H1 (cell line): ENCODE results near the gene CLUH. TPM values are rescaled to one million over a fixed set of nuclear protein-coding genes. Genes with fewer than 3 reads are reported as not detected.

Source experiments
- SIN3A ChIP-seq, 2 experiments: IDR thresholded peaks in 1 of 2; conservative IDR thresholded peaks in 1 of 2; 2 replicates each; pipeline ENCODE4 v1.6.1; 2011 to 2012; ENCODE audit warnings: low read length in 2 of 2, improper control_type of control experiment in 1 of 2, low read depth in 1 of 2, mild to moderate bottlenecking in 1 of 2
- polyA plus RNA-seq, 7 experiments: library from polyadenylated mRNA; depleted of rRNA in 3 of 7; stranded (reverse) in 5 of 7; unstranded in 2 of 7; fragments of >200 nt in 5 of 7; fragments of 200-250 nt in 2 of 7; gene quantifications; 1 replicate in 5 of 7; 2 replicates in 1 of 7; 4 replicates in 1 of 7; pipeline versions ENCODE4 v1.2.1 to v1.2.3, GENCODE V29; 2011 to 2013; ENCODE audit warnings: missing spikeins in 2 of 7, mixed read lengths in 2 of 7
- total RNA-seq: library from RNA; stranded (reverse); fragmentation: NEBNext Ultra II Directional; extraction: Animal tissue kit (Norgen Biotek cat#: 25700); gene quantifications from 2 replicates; pipeline ENCODE4 v1.2.1, GENCODE V29; 2021
- TF ChIP-seq, protein P1 (sequence below): fragments of 300-600 bp; sonication (generic); IDR thresholded peaks from 2 replicates; pipeline ENCODE4 v1.7.1; 2012; ENCODE audit warnings: low read length, moderate library complexity, mild to moderate bottlenecking, inconsistent platforms; ENCODE audit not compliant: insufficient replicate concordance

CLUH gene
- total and polyA plus RNA-seq, 2 of the 8 experiments (the other 6 are each of a cell fraction or from before 2014, with no cell fraction given): 33.6 to 98.6 TPM

DNA sequence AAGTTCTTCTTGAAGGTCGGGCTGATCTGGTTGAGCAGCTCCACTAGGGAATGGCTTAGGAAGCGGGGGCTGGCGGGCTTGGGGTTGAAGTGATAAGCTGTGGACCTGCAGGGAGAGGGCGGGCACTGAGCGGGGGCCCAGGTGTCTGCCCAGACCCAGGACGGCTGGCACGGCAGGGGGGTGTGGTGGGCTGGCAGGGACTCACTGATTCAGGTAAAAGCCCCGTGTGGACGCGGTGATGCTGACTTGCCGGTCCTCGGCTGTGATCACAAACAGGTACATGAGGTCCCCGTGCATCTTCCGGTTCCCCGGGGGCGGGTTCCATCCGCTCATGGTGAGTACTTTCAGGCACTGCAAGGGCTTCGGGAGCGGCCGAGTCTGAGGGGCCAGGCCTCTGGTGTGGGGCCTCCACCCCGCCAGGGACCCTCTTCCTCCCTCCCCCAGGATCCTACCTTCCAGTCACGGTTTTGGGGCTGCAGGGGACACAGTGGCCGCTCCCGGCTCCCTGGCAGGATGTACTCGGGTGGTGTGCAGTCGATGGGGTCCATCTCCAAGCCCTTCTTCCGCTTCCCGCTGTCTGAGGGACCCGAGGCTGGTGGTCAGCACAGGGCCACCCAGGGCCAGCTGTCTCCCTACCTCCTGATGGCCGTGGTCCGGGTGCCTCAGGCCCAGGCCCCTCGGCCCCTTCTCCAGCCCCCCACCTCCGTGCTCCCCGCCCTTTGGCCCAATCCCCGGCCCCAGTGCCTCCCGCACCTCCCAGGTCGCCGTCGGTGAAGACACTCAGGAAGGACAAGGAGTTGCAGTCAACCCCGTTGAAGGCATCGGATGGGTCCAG lies 10.2 kb downstream of the CLUH start (continued):
- TF ChIP-seq, protein P1, sequence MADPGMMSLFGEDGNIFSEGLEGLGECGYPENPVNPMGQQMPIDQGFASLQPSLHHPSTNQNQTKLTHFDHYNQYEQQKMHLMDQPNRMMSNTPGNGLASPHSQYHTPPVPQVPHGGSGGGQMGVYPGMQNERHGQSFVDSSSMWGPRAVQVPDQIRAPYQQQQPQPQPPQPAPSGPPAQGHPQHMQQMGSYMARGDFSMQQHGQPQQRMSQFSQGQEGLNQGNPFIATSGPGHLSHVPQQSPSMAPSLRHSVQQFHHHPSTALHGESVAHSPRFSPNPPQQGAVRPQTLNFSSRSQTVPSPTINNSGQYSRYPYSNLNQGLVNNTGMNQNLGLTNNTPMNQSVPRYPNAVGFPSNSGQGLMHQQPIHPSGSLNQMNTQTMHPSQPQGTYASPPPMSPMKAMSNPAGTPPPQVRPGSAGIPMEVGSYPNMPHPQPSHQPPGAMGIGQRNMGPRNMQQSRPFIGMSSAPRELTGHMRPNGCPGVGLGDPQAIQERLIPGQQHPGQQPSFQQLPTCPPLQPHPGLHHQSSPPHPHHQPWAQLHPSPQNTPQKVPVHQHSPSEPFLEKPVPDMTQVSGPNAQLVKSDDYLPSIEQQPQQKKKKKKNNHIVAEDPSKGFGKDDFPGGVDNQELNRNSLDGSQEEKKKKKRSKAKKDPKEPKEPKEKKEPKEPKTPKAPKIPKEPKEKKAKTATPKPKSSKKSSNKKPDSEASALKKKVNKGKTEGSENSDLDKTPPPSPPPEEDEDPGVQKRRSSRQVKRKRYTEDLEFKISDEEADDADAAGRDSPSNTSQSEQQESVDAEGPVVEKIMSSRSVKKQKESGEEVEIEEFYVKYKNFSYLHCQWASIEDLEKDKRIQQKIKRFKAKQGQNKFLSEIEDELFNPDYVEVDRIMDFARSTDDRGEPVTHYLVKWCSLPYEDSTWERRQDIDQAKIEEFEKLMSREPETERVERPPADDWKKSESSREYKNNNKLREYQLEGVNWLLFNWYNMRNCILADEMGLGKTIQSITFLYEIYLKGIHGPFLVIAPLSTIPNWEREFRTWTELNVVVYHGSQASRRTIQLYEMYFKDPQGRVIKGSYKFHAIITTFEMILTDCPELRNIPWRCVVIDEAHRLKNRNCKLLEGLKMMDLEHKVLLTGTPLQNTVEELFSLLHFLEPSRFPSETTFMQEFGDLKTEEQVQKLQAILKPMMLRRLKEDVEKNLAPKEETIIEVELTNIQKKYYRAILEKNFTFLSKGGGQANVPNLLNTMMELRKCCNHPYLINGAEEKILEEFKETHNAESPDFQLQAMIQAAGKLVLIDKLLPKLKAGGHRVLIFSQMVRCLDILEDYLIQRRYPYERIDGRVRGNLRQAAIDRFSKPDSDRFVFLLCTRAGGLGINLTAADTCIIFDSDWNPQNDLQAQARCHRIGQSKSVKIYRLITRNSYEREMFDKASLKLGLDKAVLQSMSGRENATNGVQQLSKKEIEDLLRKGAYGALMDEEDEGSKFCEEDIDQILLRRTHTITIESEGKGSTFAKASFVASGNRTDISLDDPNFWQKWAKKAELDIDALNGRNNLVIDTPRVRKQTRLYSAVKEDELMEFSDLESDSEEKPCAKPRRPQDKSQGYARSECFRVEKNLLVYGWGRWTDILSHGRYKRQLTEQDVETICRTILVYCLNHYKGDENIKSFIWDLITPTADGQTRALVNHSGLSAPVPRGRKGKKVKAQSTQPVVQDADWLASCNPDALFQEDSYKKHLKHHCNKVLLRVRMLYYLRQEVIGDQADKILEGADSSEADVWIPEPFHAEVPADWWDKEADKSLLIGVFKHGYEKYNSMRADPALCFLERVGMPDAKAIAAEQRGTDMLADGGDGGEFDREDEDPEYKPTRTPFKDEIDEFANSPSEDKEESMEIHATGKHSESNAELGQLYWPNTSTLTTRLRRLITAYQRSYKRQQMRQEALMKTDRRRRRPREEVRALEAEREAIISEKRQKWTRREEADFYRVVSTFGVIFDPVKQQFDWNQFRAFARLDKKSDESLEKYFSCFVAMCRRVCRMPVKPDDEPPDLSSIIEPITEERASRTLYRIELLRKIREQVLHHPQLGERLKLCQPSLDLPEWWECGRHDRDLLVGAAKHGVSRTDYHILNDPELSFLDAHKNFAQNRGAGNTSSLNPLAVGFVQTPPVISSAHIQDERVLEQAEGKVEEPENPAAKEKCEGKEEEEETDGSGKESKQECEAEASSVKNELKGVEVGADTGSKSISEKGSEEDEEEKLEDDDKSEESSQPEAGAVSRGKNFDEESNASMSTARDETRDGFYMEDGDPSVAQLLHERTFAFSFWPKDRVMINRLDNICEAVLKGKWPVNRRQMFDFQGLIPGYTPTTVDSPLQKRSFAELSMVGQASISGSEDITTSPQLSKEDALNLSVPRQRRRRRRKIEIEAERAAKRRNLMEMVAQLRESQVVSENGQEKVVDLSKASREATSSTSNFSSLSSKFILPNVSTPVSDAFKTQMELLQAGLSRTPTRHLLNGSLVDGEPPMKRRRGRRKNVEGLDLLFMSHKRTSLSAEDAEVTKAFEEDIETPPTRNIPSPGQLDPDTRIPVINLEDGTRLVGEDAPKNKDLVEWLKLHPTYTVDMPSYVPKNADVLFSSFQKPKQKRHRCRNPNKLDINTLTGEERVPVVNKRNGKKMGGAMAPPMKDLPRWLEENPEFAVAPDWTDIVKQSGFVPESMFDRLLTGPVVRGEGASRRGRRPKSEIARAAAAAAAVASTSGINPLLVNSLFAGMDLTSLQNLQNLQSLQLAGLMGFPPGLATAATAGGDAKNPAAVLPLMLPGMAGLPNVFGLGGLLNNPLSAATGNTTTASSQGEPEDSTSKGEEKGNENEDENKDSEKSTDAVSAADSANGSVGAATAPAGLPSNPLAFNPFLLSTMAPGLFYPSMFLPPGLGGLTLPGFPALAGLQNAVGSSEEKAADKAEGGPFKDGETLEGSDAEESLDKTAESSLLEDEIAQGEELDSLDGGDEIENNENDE: no peak
- no peak for TF ChIP-seq SIN3A (conservative IDR thresholded peaks at IDR 0.05 in 1 of 2, IDR thresholded peaks at IDR 0.05 in 1 of 2; ENCODE audit: low read depth in 1 of 2, low read length in 2 of 2)
